AG09309 (cell line): ENCODE measurements around the gene CGRRF1.

ENCODE experiments used
- DNase-seq: peaks from one replicate; pipeline ENCODE4 v3.0.0-alpha.2; 2010; ENCODE audit warnings: low read depth
- H3K4me3 ChIP-seq: 2 replicates; pipeline ENCODE4 v1.5.1; 2011; ENCODE audit warnings: mild to moderate bottlenecking, low read depth, low read length, moderate library complexity; ENCODE audit not compliant: control insufficient read depth
- CTCF ChIP-seq: IDR thresholded peaks from 2 replicates; pipeline ENCODE4 v1.5.1; 2011; ENCODE audit warnings: mild to moderate bottlenecking, low read depth, low read length, inconsistent platforms; ENCODE audit not compliant: insufficient read depth, control insufficient read depth; ENCODE audit errors: missing control alignments

The CGRRF1 gene

GRCh38 chr14:54481695-54482094, 28.0 kb upstream of the CGRRF1 start:
- no peak for TF ChIP-seq CTCF
- DNase-seq: no peak
- H3K4me3 ChIP-seq: no peak overlapping the region

GRCh38 chr14:54483073-54483745, 26.5 kb upstream of the CGRRF1 start:
- no peak for TF ChIP-seq CTCF
- no peak for DNase-seq
- no peak overlapping the region for H3K4me3 ChIP-seq

- DNase-seq: no peak
- H3K4me3 ChIP-seq: no peak overlapping the region
These were observed 25.9 kb upstream of the CGRRF1 start for GRCh38 chr14:54483846-54484245.

GRCh38 chr14:54486685-54487084, 23.0 kb upstream of the CGRRF1 start:
- TF ChIP-seq CTCF: no peak
- DNase-seq: no peak
- no peak overlapping the region for H3K4me3 ChIP-seq

More at GRCh38 chr14:54483846-54484245, 25.9 kb upstream of the CGRRF1 start:
- no peak for TF ChIP-seq CTCF

DNA sequence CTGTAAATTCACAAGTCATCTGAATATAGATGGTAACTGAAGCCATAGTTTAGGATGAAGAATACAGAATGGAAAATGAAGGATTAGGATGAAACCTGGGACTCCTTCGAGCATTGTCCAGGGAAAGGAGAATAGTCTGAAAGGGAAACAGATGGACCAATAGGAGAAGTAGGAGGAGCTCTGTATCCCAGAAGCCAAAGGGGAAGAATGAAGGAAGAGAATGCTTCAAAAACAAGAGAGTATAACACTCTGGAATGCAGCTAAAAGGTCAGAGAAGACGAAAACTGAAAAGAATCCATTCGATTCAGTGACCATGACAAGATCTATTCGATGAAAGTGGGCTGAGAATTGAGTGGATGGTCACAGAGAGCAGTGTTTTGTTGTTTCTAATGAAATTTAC, 21.9 kb upstream of the CGRRF1 start:
- H3K4me3 ChIP-seq: peak overlapping the region; percentile 88
- no peak for TF ChIP-seq CTCF
- no peak for DNase-seq

GRCh38 chr14:54488318-54488645, 21.4 kb upstream of the CGRRF1 start:
- DNase-seq: no peak
- peak overlapping the region; percentile 88 for H3K4me3 ChIP-seq
- no peak for TF ChIP-seq CTCF
